NCI-H510A treated with DMSO at 0.1 percent for 48 hours (cell line): ENCODE measurements around the gene STRN.
"Not testable (repeated sequence)": the region's sequence is repeated elsewhere in the genome, so short reads cannot be mapped to it uniquely, and the experiment has no call there.

Experiments
- DNase-seq: peaks from one replicate; lab custom pipeline; 2025; lab: John Stamatoyannopoulos, UW

STRN gene

DNA sequence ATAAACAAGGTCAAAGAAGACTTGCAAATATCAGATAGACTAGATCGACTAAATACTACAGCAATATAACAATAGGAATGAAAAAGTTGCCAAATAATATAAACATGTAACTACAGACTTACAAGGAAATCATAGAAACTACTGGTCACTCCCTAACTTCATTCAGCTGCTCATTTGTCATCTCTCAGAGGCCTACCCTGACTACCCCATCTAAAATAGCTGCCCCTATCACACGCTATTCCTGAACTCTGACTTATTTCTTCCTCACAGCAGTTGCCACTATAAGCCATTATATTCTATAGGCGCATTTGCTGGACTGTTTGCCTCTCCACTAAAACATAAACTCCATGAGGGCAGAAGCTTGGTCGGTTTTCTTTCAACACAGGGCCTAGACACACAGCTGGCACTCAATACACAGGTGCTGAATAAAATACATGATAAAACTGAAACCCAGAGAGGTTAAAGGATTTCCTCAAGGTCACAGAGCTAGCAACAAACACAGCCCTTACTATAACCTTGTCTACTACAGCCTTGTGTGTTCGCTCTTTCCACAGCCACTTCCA is 1.8 kb downstream of the STRN start:
- DNase-seq, result peak; percentile 7

DNA sequence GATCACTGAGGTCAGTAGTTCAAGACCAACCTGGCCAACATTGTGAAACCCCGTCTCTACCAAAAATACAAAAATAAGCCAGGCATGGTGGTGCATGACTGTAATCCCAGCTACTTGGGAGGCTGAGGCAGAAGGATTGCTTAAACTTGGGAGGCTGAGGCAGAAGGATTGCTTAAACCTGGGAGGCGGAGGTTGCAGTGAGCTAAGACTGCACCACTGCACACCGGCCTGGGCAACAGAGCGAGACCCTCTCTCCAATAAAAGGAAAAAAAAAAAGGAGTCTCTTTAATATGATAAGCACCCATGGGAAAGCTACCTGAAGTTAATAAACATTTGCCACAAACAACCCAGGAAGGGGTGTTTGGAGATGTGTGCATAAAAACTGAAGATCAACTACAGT is 2.6 kb downstream of the STRN start:
- no peak for DNase-seq

DNA sequence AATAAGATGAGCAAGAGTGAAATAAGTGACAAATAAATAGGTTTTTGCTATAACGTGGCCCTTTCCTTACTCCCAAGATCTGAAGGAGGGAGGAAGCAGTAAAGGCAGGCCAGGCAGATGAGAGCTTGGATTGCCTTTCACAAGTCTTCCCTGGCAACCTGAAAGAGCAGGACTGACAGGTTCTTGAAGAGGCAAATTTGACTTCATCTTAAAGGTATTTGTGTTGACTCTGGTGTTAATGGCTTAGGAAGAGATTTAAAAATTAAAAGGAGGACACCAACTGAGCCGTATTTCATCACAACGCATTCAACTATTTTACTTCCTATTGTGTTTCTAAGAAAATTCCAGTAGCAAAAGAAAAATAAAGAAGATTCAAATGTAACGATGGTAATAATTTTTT is 3.2 kb downstream of the STRN start:
- DNase-seq, result peak; percentile 22

DNA sequence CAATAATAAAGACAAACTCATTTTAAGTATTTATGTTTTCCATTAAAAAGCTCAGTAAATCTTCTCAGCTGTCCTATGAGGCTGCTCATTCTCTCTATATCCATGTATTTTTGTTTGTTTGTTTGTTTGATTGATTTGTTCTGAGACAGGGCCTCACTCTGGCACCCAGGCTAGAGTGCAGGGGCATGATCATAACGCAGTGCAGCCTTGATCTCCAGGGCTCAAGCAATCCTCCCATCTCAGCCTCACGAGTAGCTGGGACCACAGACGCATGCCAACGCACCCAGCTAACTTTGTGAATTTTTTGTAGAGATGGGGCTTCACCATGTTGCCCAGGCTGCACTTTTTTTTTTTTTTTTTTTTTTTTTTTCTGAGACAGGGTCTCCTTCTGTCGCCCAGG is 5.6 kb downstream of the STRN start:
- DNase-seq, result no peak

DNA sequence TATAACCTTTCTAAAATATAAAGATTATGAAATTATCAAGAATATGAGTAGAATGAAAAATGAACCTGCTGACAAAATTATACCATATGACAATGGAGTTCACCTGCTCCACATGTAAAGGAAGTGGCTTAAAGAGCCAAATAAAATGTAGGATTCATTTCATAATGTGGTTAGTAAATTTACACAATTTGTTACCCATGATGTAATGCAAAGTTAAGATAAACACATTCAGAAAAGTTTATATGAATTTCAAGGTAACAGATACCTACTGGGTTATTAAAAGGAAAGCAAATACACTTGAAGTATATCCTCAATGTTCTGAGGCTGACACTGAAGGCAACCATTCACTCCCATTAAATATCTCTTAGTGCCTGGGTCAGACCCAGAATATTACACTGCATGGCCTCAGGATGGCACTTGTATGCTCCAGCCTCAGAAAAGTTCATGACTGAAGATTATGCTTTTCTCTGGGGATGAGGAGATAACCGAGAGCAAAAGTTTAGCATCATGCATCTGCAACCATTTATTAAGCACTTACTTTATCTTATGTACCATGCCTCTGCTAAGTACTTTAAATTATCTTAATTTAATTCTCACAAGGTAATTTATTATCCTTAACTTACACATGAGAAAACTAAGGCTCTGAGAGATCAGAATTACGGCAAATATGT is 6.2 kb downstream of the STRN start:
- DNase-seq, result no peak

DNA sequence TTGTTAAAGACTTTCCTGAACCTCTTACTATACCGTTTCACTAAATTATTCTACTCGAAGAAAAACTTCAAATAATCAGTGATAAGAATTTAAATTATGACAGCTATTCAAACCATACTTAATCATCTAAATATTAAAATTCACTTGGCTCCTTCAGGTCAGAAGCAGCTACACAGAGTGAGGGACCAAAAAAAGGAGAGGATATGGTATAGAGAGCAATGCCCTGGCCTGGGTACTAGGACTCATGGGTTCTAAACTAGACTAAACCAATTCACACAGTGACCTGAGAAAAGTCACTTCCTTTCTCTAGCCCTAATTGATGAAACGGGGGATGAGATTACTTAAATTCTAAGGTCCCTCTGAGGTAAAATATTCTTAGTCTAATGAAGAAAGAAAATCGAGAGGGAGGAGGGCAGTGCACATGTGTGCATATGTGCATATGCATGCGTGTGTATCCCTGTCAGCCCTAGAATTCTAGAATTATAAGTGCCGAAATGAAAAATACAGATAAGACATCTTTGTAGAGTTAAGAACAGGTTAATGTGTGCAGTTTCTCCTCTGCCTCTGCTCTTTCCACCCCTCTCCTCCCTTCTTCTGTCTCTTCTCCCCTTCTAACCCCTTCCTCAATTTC is 11.2 kb downstream of the STRN start:
- no peak for DNase-seq

DNA sequence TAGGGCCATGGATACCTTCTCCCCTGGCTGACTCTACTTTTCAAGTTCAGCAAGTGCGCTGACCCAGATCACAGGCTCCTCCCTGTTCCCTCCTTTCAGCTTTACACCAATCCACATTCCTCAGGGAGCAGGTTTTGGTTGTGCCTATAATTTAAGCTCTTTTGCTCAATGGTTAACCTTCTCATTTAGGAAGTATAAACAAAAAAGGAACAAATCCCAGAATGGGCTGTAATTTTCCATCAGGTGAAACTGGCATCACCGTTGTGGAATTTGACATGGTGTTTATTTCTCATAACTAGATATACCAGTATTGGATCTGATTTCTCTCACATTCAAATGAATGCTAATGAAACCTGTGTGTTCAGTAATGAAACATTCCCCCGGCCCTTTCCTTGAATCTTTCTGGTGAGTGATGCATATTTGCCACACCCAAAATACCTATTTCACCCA is 13.6 kb downstream of the STRN start:
- no peak for DNase-seq

DNA sequence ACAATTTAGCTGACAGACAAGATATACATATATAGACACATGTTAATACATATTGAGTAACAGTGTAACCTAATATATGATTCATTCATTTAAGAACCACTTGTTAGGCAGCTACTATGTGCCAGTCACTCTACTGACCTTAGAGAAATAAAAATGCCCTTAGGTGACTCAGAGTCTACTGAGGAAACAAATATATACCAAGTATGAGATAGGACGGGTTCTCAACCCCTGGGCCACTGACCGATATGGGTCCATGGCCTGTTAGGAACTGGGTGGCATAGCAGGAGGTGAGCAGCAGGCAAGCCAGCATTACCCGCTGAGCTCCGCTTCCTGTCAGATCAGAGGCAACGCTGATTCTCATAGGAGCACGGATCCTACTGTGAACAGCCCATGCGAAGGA is 14.8 kb downstream of the STRN start:
- no peak for DNase-seq

DNA sequence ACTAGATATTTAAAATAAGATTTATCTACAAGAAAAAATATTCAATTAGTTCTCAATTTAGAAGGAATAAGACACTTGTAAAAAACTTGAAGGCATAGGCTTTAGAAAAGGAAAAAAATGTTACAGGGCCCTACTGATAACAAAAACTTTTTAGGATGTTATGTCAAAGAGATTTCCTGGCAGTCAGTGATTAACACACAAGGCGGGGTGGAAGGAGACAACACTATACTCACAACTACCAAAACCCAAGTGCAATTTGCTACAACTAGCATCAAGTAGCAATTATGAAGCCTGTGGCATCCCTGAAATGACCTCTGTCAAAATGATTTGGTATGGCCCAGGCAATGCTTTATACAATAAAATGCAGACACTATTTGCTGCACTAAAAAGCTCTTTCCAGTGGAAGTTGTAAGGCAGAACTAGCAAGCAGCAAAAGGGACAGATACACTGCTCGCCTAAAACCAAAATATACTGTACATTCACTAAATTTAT is 15.3 kb downstream of the STRN start:
- DNase-seq, result no peak

DNA sequence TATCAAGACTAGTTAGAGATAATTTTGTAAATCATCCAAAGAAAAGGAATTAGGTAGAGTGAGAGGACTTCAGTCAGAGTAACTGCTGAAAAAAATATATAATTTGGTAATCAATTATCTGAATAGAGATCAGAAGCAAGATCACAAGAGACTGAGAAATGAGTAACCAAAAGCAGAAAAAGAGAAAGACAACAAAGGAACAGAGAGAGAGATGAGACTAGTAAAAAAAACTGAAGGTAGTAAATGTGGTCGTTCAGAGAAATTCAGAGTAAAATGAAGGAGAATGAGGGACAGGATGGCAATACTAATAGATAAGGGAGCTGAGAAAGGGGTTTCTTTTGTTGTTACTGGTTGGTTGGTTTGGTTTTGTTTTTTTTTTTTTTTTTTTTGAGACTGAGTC is 16.5 kb downstream of the STRN start:
- DNase-seq, result no peak

DNA sequence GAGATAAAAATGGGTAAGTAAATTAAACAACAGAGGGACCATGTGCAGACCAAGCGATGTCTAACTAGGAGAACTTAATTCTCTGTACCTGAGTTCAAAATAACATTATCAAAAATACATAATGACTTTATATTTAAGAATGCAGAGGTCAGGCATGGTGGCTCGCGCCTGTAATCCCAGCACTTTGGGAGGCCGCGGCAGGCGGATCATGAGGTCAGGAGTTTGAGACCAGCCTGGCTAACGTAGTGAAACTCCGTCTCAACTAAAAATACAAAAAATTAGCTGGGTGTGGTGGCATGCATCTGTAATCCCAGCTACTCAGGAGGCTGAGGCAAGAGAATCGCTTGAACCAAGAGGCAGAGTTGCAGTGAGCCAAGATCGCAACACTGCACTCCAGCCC is 21.1 kb downstream of the STRN start:
- DNase-seq, result not testable (repeated sequence)

DNA sequence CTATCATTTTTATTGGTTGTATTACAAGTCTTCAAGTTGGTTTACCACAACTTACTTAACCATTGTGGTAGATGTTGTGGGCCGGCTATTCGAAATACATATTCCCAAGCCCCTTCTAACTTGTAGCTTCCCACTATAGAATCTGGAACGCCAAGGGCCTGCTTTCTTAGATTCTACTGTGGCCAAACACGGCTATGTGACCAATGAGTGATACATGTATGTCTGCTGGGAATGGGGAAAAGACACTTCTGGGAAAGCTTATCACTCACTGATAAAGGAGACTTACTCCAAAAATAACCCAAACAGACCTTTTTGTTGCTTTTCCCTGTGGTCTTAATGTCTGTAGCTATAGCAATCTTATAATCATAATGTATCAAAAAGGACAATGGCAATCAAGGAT is 24.5 kb downstream of the STRN start:
- DNase-seq, result no peak

DNA sequence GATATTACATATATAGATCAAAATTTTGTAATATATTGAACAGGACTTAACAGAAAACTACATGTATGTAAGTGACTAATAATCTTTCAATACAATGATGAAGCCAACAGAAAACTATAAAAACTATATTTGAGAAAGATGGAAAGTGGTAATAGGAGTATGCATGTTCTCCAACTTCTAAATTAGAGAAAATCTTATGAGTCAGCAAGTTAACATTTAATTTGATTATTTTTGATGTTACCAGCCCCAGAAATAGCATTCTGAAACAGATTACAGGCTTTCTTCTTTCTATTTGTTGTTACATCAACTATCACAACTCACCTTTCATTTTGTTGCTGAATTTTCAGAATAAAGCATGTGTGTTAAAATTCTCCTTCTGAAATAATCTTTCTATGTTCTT is 29.8 kb downstream of the STRN start:
- not testable (repeated sequence) for DNase-seq

DNA sequence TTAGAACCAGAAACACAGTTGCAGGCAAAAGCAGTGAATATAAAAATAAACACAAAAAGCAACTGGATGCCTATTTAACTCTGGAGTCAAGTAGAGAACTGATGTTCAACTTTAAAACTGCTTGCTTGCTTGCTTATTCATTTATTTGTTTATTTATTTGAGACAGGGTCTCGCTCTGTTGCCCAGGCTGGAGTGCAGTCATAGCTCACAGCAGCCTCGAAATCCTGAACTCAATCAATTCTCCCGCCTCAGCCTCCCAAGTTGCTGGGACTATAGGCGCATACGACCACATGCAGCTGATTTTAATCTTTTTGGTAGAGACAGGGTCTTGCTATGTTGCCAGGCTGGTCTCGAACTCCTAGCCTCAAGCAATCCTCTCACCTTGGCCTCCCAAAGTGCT is 34.6 kb downstream of the STRN start:
- DNase-seq, result not testable (repeated sequence)

DNA sequence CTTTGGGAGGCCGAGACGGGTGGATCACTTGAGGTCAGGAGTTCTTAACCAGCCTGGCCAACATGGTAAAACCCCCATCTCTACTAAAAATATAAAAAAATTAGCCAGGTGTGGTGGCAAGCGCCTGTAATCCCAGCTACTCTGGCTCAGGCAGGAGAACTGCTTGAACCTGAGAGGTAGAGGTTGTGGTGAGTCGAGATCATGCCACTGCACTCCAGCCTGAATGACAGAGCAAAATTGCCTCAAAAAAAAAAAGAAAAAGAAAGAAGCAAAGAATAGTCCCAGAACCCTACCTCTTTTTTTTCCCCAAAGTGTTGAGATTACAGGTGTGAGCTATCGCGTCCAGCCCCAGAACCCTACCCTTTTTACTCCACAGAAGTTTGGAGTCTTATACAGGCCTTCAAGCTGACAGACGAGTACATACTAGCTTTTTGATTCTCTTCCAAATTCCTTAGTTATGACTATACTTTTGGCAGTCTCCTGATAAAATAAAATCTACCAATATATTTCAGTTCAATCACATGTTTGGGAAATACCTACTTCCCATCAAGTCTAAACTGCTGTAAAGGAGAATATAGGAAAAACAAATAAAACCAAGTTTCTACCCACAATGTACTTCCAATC is 35.4 kb downstream of the STRN start:
- DNase-seq, result not testable (repeated sequence)

DNA sequence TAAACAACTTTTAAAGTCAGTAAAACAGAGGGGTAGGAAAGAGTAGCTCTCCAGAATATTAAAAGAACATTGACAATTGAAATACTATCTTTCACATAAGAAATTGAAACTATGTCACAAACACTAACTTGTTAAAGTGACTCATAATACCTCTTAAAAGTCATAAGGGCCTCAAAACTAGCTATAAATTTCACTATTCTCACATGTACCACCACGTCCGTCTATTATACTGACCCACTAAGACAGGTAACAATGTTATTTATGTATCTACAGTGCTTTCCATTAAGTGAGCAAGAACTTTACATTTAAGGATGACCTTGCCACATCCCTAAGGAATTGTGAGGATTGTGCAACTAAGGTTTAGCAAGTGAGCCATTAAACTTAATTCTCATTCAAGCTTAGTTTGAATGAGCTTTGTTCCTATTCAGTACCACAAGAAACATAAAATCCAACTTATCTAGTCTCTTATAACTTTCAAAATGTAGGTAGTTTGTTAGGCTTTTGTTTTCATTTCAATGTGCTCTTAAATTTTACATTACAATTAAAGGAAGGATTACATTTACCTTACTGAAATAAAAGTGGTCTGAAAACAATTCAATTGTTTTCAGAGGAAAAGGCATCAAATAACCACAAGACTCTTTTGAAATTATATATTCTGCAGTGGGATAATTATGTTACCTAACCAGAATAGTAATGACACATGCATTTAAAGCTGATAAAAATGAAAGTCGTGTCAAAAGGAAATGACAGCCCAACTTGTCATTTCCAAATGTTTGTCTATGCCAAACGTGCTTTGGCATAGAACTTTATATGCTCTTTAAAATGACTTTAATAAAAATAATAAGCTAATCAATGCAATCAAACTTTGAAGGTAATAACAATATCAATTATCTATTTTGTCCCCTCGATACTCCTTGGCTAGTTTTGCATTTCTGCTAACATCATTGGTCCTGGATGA is 39.9 kb downstream of the STRN start:
- not testable (repeated sequence) for DNase-seq

DNA sequence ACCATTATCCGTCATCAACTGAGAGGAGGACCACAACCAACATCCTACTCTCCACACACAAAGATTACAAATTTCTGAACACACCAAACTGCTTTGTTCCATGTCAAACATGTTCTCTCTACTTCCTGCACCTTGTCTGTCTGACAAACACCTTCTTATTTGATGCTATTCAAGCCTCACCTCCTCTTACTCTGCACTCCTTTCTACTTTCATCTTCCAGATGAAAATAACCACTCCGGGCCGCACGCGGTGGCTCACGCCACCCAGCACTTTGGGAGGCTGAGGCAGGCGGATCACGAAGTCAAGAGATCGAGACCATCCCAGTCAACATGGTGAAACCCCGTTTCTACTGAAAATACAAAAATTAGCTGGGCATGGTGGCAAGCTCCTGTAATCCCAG is 43.7 kb downstream of the STRN start:
- not testable (repeated sequence) for DNase-seq

DNA sequence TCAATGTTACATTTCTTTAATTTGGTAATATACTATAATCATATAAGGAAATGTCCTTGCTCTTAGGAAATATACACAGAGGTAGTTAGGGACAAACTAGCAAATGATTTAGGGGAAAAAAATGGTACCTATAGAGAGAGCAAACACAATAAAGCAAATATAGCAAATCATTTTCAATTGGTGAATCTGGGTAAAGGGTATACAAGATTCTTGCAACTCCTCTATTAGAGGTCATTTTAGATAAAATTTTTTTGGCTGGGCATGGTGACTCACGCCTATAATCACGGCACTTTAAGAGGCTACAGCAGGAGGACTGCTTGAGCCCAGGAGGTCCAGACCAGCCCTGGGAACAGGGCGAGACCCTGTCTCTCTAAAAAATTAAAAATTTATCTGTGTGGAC is 44.4 kb downstream of the STRN start:
- no peak for DNase-seq

DNA sequence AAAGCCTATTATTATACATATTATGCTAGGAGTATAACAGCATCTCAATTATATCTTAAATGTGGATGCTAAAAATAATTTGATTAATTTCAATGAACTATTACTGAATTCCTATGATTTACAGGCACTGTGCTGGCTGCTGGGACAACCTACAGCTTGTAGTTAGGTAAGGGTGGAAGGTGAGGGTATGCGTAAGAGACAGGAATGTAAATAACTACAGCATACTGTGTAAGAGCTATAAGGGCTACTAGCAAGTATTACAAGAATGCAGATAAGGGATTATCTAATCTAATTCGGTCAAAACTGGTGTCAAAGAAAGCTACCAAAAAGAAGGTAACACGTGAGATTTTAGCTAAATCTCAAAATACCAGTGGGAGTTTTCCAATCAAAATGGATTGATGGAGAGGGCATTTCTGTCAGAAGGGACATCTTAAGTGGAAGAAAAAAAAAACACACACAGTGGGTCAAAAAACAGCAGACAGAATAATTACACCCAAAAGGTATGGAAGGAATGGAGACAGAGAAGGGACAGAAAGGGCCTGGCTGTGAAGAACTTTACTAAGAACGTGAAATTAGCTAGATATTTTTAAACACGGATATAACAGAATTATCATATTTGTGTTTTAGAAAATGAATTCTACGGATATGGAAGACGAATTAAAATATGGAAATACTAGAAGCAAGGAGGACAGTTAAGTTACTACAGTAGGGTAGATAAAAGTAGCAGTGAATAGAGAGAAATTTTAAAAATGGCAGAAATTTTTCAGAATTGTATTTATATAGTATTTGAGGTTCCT is 47.1 kb downstream of the STRN start:
- DNase-seq, result no peak

DNA sequence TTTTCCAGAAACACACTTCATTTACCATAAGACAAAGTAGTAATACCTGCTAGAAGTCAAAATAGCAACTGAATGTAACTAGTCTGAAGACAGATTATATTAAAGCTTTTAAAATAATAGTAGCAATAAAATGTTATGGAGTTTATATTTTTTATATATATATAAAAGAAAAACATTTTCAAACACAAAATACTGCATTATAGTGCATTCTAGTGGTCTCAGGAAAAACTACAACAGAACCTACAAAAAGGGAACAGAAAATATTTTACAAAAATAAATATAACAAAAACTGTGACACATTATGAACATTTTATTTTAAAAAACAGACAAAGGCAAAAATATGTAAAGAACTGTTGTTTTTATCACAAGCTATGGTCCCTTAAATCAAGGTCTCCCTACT is 48.0 kb downstream of the STRN start:
- DNase-seq, result no peak

DNA sequence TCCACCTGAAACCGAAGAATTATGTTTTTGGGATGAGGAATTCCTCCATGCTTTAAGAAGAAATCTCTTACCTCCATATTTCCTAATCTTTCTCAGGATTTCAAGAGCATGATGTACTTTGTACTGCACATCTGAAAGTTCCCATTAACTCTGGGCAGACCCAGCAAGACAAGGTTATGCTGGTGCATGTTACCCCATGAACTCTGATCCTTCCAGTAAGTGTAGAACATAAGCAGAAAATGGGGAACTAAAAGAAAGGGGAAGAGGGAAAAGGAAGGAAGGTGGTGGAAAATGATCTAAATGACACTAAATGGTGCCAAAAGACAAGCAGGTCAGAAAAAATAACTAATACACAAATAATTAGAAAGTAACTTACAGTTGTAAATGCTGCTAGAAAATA is 50.7 kb downstream of the STRN start:
- DNase-seq, result no peak
